RPMI8226 (cell line): ENCODE results near the gene CXCR5.

ENCODE experiments used
- DNase-seq: peaks from one replicate; pipeline ENCODE4 v3.0.0-alpha.2; 2015

The CXCR5 gene

GRCh38 chr11:118899706-118900360 is 16.1 kb downstream of the CXCR5 start:
- DNase-seq, result no peak

GRCh38 chr11:118900535-118901384 is 17.1 kb downstream of the CXCR5 start:
- no peak for DNase-seq

- DNase-seq, result no peak
These were observed 18.0 kb downstream of the CXCR5 start for GRCh38 chr11:118901494-118902335.

- DNase-seq, result no peak
These were observed 18.9 kb downstream of the CXCR5 start for GRCh38 chr11:118902336-118903203.

GRCh38 chr11:118903204-118904015 is 19.7 kb downstream of the CXCR5 start:
- no peak for DNase-seq

GRCh38 chr11:118907051-118908042 is 23.7 kb downstream of the CXCR5 start:
- peak; percentile 90 for DNase-seq

GRCh38 chr11:118908264-118908663 is 24.6 kb downstream of the CXCR5 start:
- no peak for DNase-seq

GRCh38 chr11:118908901-118909618 is 25.4 kb downstream of the CXCR5 start:
- no peak for DNase-seq

- DNase-seq, result no peak
These were observed 26.1 kb downstream of the CXCR5 start for GRCh38 chr11:118909619-118910308.

- DNase-seq, result no peak
These were observed 26.8 kb downstream of the CXCR5 start for GRCh38 chr11:118910309-118911112.

- no peak for DNase-seq
These were observed 27.6 kb downstream of the CXCR5 start for GRCh38 chr11:118911113-118911879.

GRCh38 chr11:118911880-118912741 is 28.4 kb downstream of the CXCR5 start:
- DNase-seq, result no peak

GRCh38 chr11:118912742-118913410 is 29.2 kb downstream of the CXCR5 start:
- DNase-seq, result no peak

- no peak for DNase-seq
These were observed 29.9 kb downstream of the CXCR5 start for GRCh38 chr11:118913411-118914125.
